AG10803 (cell line): Measurements from ENCODE around the gene TTC23.

ENCODE experiments used
- DNase-seq: peaks from one replicate; pipeline ENCODE4 v3.0.0; 2010; ENCODE audit warnings: low read depth
- H3K4me3 ChIP-seq: 2 replicates; pipeline ENCODE4 v1.5.1; 2011; ENCODE audit warnings: mild to moderate bottlenecking, low read length, control low read depth
- CTCF ChIP-seq: conservative IDR thresholded peaks from 2 replicates; pipeline ENCODE4 v1.5.1; 2011; ENCODE audit warnings: mild to moderate bottlenecking, low read length, control low read depth, inconsistent platforms

Gene TTC23

GRCh38 chr15:99249270-99249841, at the start of gene TTC23:
Gene TTC23, minus strand, starts transcription at chr15:99249581. Its CDS starts 20,869 bp downstream, at chr15:99228712.
- H3K4me3 ChIP-seq, result peak within 1 kb of the TSS; percentile 89
- peak; percentile 86 for DNase-seq
- TF ChIP-seq CTCF, result no peak

- DNase-seq, result peak; percentile 20
- no peak overlapping the region for H3K4me3 ChIP-seq
- TF ChIP-seq CTCF, result no peak
Measured at GRCh38 chr15:99296386-99296785, 47.0 kb upstream of the TTC23 start.

GRCh38 chr15:99295840-99296239, 46.5 kb upstream of the TTC23 start:
- TF ChIP-seq CTCF, result no peak
- DNase-seq, result no peak
- H3K4me3 ChIP-seq, result no peak overlapping the region

GRCh38 chr15:99291643-99292042, 42.3 kb upstream of the TTC23 start:
- H3K4me3 ChIP-seq, result no peak overlapping the region
- no peak for DNase-seq
- no peak for TF ChIP-seq CTCF

- no peak for TF ChIP-seq CTCF
- no peak overlapping the region for H3K4me3 ChIP-seq
- no peak for DNase-seq
Measured at GRCh38 chr15:99283717-99284116, 34.3 kb upstream of the TTC23 start.

GRCh38 chr15:99282586-99282985, 33.2 kb upstream of the TTC23 start:
- no peak for TF ChIP-seq CTCF
- no peak overlapping the region for H3K4me3 ChIP-seq
- DNase-seq, result no peak

- no peak overlapping the region for H3K4me3 ChIP-seq
- no peak for TF ChIP-seq CTCF
- DNase-seq, result no peak
Measured at GRCh38 chr15:99282121-99282520, 32.7 kb upstream of the TTC23 start.
